Upper lobe of left lung (tissue), 6 donors: Measurements from ENCODE around the gene ADAMTS17. TPM values are rescaled to one million over a fixed set of nuclear protein-coding genes. Genes with fewer than 3 reads are reported as not detected.
"Not testable (repeated sequence)": the region's sequence is repeated elsewhere in the genome, so short reads cannot be mapped to it uniquely, and the experiment has no call there.

ENCODE experiments used
- ATAC-seq, 2 donors: fragments of 200-7000 bp; cut with Tn5 transposase; one replicate each; pipeline ENCODE4 v1.9.1; 2022; ENCODE audit warnings: mild to moderate bottlenecking in 2 of 2, moderate library complexity in 2 of 2; ENCODE audit not compliant: low FRiP score in 2 of 2
- DNase-seq, 2 donors: peaks; one replicate each; pipeline ENCODE4 v3.0.0-alpha.2; 2019 to 2020
- H3K27ac ChIP-seq, 4 donors: fragments of 200-600 bp; sonication (generic); one replicate each; pipeline ENCODE4 v1.5.1; 2016 to 2019
- H3K27me3 ChIP-seq, 4 donors: fragments of 200-600 bp; sonication (generic); one replicate each; pipeline ENCODE4 v1.5.1; 2017 to 2019
- H3K36me3 ChIP-seq, 4 donors: fragments of 200-600 bp; sonication (generic); one replicate each; pipeline ENCODE4 v1.5.1; 2016 to 2019
- H3K4me1 ChIP-seq, 4 donors: fragments of 200-600 bp; sonication (generic); one replicate each; pipeline ENCODE4 v1.5.1; 2018 to 2019
- H3K4me3 ChIP-seq, 4 donors: fragments of 200-600 bp; sonication (generic); one replicate each; pipeline ENCODE4 v1.5.1; 2017 to 2019; ENCODE audit warnings: mild to moderate bottlenecking in 2 of 4, moderate library complexity in 1 of 4
- H3K9me3 ChIP-seq, 4 donors: fragments of 200-600 bp; sonication (generic); one replicate each; pipeline ENCODE4 v1.5.1; 2018 to 2019
- EP300 ChIP-seq, 4 donors: sonication (generic); formaldehyde crosslinking; IDR thresholded peaks; one replicate each; pipeline ENCODE4 v1.5.1; 2017; ENCODE audit warnings: antibody characterized with exemption in 4 of 4, control low read depth in 2 of 4
- POLR2A ChIP-seq, 4 donors: fragments of 450-650 bp; IDR thresholded peaks; one replicate each; pipeline ENCODE4 v1.5.1; 2016 to 2017; ENCODE audit warnings: antibody characterized with exemption in 4 of 4, mild to moderate bottlenecking in 2 of 4
- POLR2AphosphoS5 ChIP-seq, 2 donors: sonication (generic); formaldehyde crosslinking; IDR thresholded peaks; one replicate each; pipeline ENCODE4 v1.5.1; 2017; ENCODE audit warnings: antibody characterized with exemption in 2 of 2
- WGBS, 2 donors: methylation state at CpG; one replicate each; pipeline ENCODE4 v1.1.5; 2017 to 2018; 5-methylcytosine and 5-hydroxymethylcytosine counted together
- total RNA-seq, 6 donors: library from RNA; depleted of rRNA in 4 of 6; stranded (reverse); fragments of >200 nt in 4 of 6; gene quantifications; one replicate each; pipeline versions ENCODE4 v1.1.0 to v1.2.1, GENCODE V29; 2016 to 2021
- TF ChIP-seq, protein P1 (sequence below), 6 experiments: fragments of 450-650 bp in 4 of 6; fragments of 200-600 bp in 2 of 6; sonication (generic) in 2 of 6; IDR thresholded peaks; one replicate each; pipeline ENCODE4 v1.5.1; 2016 to 2019; ENCODE audit warnings: antibody characterized with exemption in 6 of 6
- donor health status: DM: no; HTN: no; CAD: no; lungs with moderate emphysema.
- donor health status: DM: no; HTN: yes; CAD: no; lungs with severe emphysema.

The ADAMTS17 gene
- total RNA-seq, 6 donors from 2014 or later, result 3.2 to 11.5 (median 5.7) TPM

DNA sequence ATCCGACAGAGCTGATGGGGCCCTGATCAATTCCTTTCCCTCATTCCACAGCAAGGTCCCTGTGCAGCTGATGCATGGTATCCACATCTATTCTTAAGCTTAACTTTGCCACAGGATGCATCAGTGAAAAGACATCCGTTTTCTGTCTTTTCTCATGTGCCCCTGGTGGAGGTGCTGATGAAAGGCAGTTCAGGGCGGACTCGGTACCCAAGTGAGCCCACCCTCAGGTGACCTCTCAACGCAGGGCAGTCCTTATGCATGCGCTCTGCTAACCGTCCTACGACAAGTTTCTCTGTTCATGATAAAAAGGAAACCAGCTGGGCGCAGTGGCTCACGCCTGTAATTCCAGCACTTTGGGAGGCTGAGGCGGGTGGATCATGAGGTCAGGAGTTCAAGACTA, 251.4 kb downstream of the ADAMTS17 start:
- Histone ChIP-seq H3K27ac (no peak overlapping the region), H3K36me3 (no peaks in the 10 kb centered on the region), H3K27me3 (no peaks in the 10 kb centered on the region), H3K4me3 (no peak overlapping the region), H3K9me3 (no peaks in the 10 kb centered on the region), H3K4me1 (no peaks in the 10 kb centered on the region)
- 84 to 86% methylated on average over 10 to 11 of the region's 11 CpGs for WGBS, 2 donors
- DNase-seq, result no peak
- no peak for ATAC-seq
- TF ChIP-seq POLR2AphosphoS5 (IDR thresholded peaks at IDR 0.05), result no peak
- TF ChIP-seq EP300 (IDR thresholded peaks at IDR 0.05), result no peak
- no peak for TF ChIP-seq POLR2A (IDR thresholded peaks at IDR 0.05)
- TF ChIP-seq, protein P1, sequence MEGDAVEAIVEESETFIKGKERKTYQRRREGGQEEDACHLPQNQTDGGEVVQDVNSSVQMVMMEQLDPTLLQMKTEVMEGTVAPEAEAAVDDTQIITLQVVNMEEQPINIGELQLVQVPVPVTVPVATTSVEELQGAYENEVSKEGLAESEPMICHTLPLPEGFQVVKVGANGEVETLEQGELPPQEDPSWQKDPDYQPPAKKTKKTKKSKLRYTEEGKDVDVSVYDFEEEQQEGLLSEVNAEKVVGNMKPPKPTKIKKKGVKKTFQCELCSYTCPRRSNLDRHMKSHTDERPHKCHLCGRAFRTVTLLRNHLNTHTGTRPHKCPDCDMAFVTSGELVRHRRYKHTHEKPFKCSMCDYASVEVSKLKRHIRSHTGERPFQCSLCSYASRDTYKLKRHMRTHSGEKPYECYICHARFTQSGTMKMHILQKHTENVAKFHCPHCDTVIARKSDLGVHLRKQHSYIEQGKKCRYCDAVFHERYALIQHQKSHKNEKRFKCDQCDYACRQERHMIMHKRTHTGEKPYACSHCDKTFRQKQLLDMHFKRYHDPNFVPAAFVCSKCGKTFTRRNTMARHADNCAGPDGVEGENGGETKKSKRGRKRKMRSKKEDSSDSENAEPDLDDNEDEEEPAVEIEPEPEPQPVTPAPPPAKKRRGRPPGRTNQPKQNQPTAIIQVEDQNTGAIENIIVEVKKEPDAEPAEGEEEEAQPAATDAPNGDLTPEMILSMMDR (IDR thresholded peaks at IDR 0.05), result no peak

DNA sequence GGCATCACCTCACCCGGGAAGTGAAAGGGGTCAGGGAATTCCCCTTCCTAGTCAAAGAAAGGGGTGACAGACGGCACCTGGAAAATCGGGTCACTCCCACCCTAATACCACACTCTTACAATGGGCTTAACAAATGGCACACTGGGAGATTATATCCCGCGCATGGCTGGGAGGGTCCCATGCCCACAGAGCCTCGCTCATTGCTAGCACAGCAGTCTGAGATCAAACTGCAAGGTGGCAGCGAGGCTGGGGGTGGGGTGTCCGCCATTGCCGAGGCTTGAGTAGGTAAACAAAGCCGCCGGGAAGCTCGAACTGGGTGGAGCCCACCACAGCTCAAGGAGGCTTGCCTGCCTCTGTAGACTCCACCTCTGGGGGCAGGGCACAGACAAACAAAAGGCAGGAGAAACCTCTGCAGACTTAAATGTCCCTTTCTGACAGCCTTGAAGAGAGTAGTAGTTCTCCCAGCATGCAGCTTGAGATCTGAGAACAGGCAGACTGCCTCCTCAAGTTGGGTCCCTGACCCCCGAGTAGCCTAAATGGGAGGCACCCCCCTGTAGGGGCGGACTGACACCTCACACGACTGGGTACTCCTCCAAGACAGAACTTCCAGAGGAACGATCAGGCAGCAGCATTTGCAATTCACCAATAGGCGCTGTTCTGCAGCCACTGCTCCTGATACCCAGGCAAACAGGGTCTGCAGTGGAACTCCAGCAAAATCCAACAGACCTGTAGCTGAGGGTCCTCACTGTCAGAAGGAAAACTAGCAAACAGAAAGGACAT, 257.5 kb downstream of the ADAMTS17 start:
- not testable (repeated sequence) for H3K36me3 ChIP-seq, H3K9me3 ChIP-seq, H3K4me3 ChIP-seq, H3K27me3 ChIP-seq, H3K27ac ChIP-seq, H3K4me1 ChIP-seq, DNase-seq, ATAC-seq
- WGBS, 2 donors, result 74 to 81% methylated on average over 13 to 16 of the region's 17 CpGs

DNA sequence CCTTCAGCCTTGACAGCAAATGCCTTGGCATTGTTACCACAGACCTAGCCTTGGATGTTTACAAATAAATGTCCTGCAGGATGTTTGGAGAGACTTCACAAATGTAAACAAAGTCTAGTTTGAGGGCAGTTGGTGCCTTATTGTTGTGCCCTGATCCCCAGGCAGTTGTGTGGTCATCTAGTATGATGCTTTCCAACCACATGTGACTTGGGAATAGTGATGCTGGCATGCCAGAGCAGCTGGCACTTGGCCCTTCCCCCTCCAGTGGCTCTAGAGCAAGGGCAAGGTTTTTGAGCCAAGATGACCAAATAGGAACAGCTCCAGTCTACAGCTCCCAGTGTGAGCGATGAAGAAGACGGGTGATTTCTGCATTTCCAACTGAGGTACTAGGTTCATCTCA, 258.2 kb downstream of the ADAMTS17 start:
- Histone ChIP-seq H3K27ac (no peak overlapping the region), H3K4me3 (no peak overlapping the region), H3K4me1 (no peaks in the 10 kb centered on the region), H3K9me3 (no peaks in the 10 kb centered on the region), H3K27me3 (no peaks in the 10 kb centered on the region), H3K36me3 (no peaks in the 10 kb centered on the region)
- 71 to 95% methylated on average over 2 of the region's 2 CpGs for WGBS, 2 donors
- no peak for ATAC-seq
- DNase-seq, result no peak
- TF ChIP-seq POLR2A (IDR thresholded peaks at IDR 0.05), result no peak
- TF ChIP-seq EP300 (IDR thresholded peaks at IDR 0.05), result peak in 1 of 4 donors; percentile 19
- TF ChIP-seq POLR2AphosphoS5 (IDR thresholded peaks at IDR 0.05), result peak in 1 of 2 donors; percentile 20

DNA sequence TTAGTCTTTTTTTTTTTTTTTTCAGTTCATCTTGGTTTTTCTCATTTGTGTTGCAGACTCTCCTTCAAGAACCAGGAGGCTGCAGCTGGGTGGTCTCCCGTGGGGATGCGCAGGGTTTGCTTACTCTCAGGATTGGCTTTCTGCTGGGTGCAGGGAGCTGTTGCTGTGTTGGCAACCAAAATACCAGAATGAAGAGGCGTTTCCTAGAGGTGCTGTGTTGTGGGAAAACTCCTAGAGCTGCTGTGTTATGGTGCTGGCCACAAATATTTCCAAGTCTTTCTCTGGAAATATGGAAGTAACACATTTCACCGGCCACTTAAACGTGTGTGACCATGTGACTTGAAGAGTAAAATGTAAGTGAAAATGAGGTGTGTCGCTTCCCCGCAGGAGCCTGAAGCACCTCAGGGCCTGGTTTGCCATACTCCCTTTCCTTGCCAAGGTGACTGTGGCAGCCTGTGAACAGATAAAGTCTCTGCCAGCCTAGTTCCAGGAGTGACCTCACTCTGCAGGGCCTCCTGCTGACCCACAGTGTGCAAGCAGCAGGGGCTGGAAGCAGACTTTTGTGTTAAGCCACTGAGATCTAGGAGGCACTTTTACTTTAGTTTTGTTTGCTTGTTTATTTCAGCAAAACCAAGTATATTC, 258.9 kb downstream of the ADAMTS17 start:
- Histone ChIP-seq H3K27ac (peak overlapping the region in 1 of 4 donors; percentile 35), H3K36me3 (no peaks in the 10 kb centered on the region), H3K9me3 (no peaks in the 10 kb centered on the region), H3K4me3 (no peak overlapping the region), H3K4me1 (no peaks in the 10 kb centered on the region), H3K27me3 (no peaks in the 10 kb centered on the region)
- DNase-seq (no peak), ATAC-seq (no peak)
- WGBS, 2 donors, result 81 to 89% methylated on average over 7 of the region's 7 CpGs
- TF ChIP-seq, protein P1 (IDR thresholded peaks at IDR 0.05), result no peak
- no peak for TF ChIP-seq EP300 (IDR thresholded peaks at IDR 0.05)
- no peak for TF ChIP-seq POLR2A (IDR thresholded peaks at IDR 0.05)
- TF ChIP-seq POLR2AphosphoS5 (IDR thresholded peaks at IDR 0.05), result no peak

DNA sequence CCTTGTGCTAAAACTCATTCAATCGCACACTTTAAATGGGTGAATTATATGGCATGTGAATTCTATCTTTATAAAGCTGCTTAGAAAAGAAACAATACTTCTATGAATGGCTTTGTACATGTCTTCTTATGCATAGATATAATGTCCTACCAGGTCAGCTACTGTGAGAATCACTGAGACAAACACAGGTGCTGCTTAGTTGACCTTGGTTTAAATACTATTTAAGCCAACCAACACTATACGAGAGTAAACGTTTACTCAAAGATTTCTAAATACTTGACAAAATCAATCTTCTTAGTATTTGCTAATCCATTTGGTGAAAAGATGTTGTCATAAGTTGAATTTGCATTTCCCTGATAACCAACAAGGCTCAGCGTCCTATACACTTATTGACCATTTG, 260.3 kb downstream of the ADAMTS17 start:
- Histone ChIP-seq H3K27me3 (no peaks in the 10 kb centered on the region), H3K4me1 (no peaks in the 10 kb centered on the region), H3K4me3 (no peak overlapping the region), H3K9me3 (no peaks in the 10 kb centered on the region), H3K36me3 (no peaks in the 10 kb centered on the region), H3K27ac (no peak overlapping the region)
- DNase-seq (no peak), ATAC-seq (no peak)
- TF ChIP-seq, protein P1 (IDR thresholded peaks at IDR 0.05), result no peak
- no peak for TF ChIP-seq POLR2A (IDR thresholded peaks at IDR 0.05)
- TF ChIP-seq EP300 (IDR thresholded peaks at IDR 0.05), result no peak
- no peak for TF ChIP-seq POLR2AphosphoS5 (IDR thresholded peaks at IDR 0.05)
- 75 to 85% methylated on average over 4 of the region's 4 CpGs for WGBS, 2 donors
